IMR-90 (cell line): Measurements from ENCODE around the gene PTPRN2. TPM values are rescaled to one million over a fixed set of nuclear protein-coding genes. Genes with fewer than 3 reads are reported as not detected.

ENCODE experiments used
- ATAC-seq: fragments of 200-7000 bp; cut with Tn5 transposase; 2 replicates; pipeline ENCODE4 v1.9.1; 2020; ENCODE audit warnings: low read depth, mild to moderate bottlenecking, moderate library complexity
- BruUV-seq: library from RNA; stranded (reverse); fragments of 400-500 nt; replicated peaks from 2 replicates; lab custom pipeline; 2021; lab: Mats Ljungman, UMichigan
- CTCF ChIA-PET: fragments of 300-600 bp; formaldehyde crosslinking; extraction: SDS; loops from one replicate; lab custom pipeline; 2021; ENCODE audit warnings: antibody characterized with exemption; lab: Yijun Ruan, JAX
- POLR2A ChIA-PET: fragments of 300-600 bp; sonication (Branson Sonifier 250); formaldehyde crosslinking; loops from one replicate; lab custom pipeline; 2022; ENCODE audit warnings: antibody characterized with exemption; ENCODE audit not compliant: unreplicated experiment; lab: Charles Lee
- DNase-seq: peaks from one replicate; pipeline ENCODE4 v3.0.0; 2013
- H2AFZ ChIP-seq: replicated peaks from 2 replicates; pipeline ENCODE3; 2013; ENCODE audit warnings: low read length, mild to moderate bottlenecking; ENCODE audit not compliant: poor library complexity
- H2AK5ac ChIP-seq: 2 replicates; pipeline ENCODE4 v1.6.1; 2013; ENCODE audit warnings: low read depth, low read length, inconsistent platforms
- H2AK9ac ChIP-seq: replicated peaks from 2 replicates; pipeline ENCODE3; 2013; ENCODE audit warnings: mild to moderate bottlenecking, low read depth, low read length, moderate library complexity; ENCODE audit not compliant: poor library complexity
- H2BK120ac ChIP-seq: 2 replicates; pipeline ENCODE4 v1.6.1; 2013; ENCODE audit warnings: low read depth, low read length, inconsistent platforms
- H2BK15ac ChIP-seq: 3 replicates; pipeline ENCODE4 v1.6.1; 2013; ENCODE audit warnings: low read depth, low read length, inconsistent platforms
- H2BK20ac ChIP-seq: 2 replicates; pipeline ENCODE4 v1.6.1; 2013; ENCODE audit warnings: low read depth, mild to moderate bottlenecking, inconsistent platforms, low read length, moderate library complexity
- H2BK5ac ChIP-seq: 2 replicates; pipeline ENCODE4 v1.6.1; 2013; ENCODE audit warnings: mild to moderate bottlenecking, low read depth, low read length, inconsistent platforms; ENCODE audit not compliant: poor library complexity, severe bottlenecking
- H3K14ac ChIP-seq: replicated peaks from 2 replicates; pipeline ENCODE4 v1.6.1; 2013; ENCODE audit warnings: low read depth, low read length, inconsistent platforms
- H3K18ac ChIP-seq: 2 replicates; pipeline ENCODE4 v1.6.1; 2013; ENCODE audit warnings: low read depth, low read length, control low read depth
- H3K23ac ChIP-seq: 2 replicates; pipeline ENCODE4 v1.6.1; 2013; ENCODE audit warnings: low read depth, low read length, inconsistent platforms
- H3K27ac ChIP-seq: 2 replicates; pipeline ENCODE4 v1.5.1; 2013; ENCODE audit warnings: mild to moderate bottlenecking, control low read depth, low read length; ENCODE audit not compliant: insufficient read depth
- H3K27me3 ChIP-seq: 2 replicates; pipeline ENCODE4 v1.6.1; 2013; ENCODE audit warnings: low read length; ENCODE audit not compliant: control insufficient read depth, insufficient read depth
- H3K36me3 ChIP-seq: 2 replicates; pipeline ENCODE4 v1.6.1; 2013; ENCODE audit warnings: low read length, mixed read lengths; ENCODE audit not compliant: control insufficient read depth, insufficient read depth
- H3K4ac ChIP-seq: 2 replicates; pipeline ENCODE4 v1.6.1; 2013; ENCODE audit warnings: low read depth, low read length, inconsistent platforms
- H3K4me1 ChIP-seq: 2 replicates; pipeline ENCODE4 v1.6.1; 2013; ENCODE audit warnings: low read length, mixed read lengths; ENCODE audit not compliant: control insufficient read depth, insufficient read depth
- H3K4me2 ChIP-seq: 2 replicates; pipeline ENCODE4 v1.6.1; 2013; ENCODE audit warnings: low read depth, mild to moderate bottlenecking, control low read depth, low read length, moderate library complexity
- H3K4me3 ChIP-seq: 2 replicates; pipeline ENCODE4 v1.5.1; 2013; ENCODE audit warnings: low read depth, mild to moderate bottlenecking, control low read depth, low read length, moderate library complexity; ENCODE audit not compliant: insufficient read depth
- H3K56ac ChIP-seq: 2 replicates; pipeline ENCODE4 v1.6.1; 2013; ENCODE audit warnings: low read length, inconsistent platforms; ENCODE audit not compliant: insufficient read depth; ENCODE audit errors: extremely low read depth
- H3K79me1 ChIP-seq, 2 experiments: 2 replicates each; pipeline ENCODE4 v1.6.1; 2013; ENCODE audit warnings: low read length in 2 of 2, inconsistent platforms in 1 of 2, low read depth in 1 of 2
- H3K9ac ChIP-seq: 2 replicates; pipeline ENCODE4 v1.6.1; 2013; ENCODE audit warnings: low read depth, low read length, control low read depth
- H3K9me1 ChIP-seq: 2 replicates; pipeline ENCODE4 v1.6.1; 2013; ENCODE audit warnings: low read length, inconsistent platforms; ENCODE audit not compliant: insufficient read depth
- H3K9me3 ChIP-seq: 2 replicates; pipeline ENCODE4 v1.6.1; 2013; ENCODE audit warnings: low read length; ENCODE audit not compliant: control insufficient read depth, insufficient read depth
- H4K20me1 ChIP-seq: 2 replicates; pipeline ENCODE4 v1.6.1; 2013; ENCODE audit warnings: low read length, inconsistent platforms; ENCODE audit not compliant: insufficient read depth
- H4K5ac ChIP-seq: 2 replicates; pipeline ENCODE4 v1.6.1; 2013; ENCODE audit warnings: mild to moderate bottlenecking, low read depth, low read length, control low read depth
- H4K8ac ChIP-seq, 2 experiments: 2 replicates each; pipeline ENCODE4 v1.6.1; 2013; ENCODE audit warnings: low read depth in 2 of 2, low read length in 2 of 2, control low read depth in 1 of 2, inconsistent platforms in 1 of 2
- H4K91ac ChIP-seq: 2 replicates; pipeline ENCODE4 v1.6.1; 2013; ENCODE audit warnings: low read depth, low read length, inconsistent platforms; ENCODE audit not compliant: insufficient read depth
- BHLHE40 ChIP-seq: fragments of 150-350 bp; IDR thresholded peaks from 2 replicates; pipeline ENCODE4 v1.6.1; 2016; ENCODE audit warnings: mild to moderate bottlenecking, low read depth, low read length
- FOS ChIP-seq: fragments of 150-350 bp; IDR thresholded peaks from 2 replicates; pipeline ENCODE4 v1.6.1; 2016; ENCODE audit warnings: low read depth, low read length
- RCOR1 ChIP-seq: IDR thresholded peaks from 2 replicates; pipeline ENCODE4 v1.6.1; 2012; ENCODE audit warnings: mild to moderate bottlenecking, low read length, improper control_type of control experiment; ENCODE audit not compliant: insufficient replicate concordance
- SMC3 ChIP-seq: fragments of 150-350 bp; IDR thresholded peaks from 2 replicates; pipeline ENCODE4 v1.6.1; 2016; ENCODE audit warnings: low read depth, mild to moderate bottlenecking, antibody characterized with exemption, low read length, moderate library complexity
- WGBS, 2 experiments: methylation state at CpG; one replicate each; pipeline versions ENCODE4 v1.1.5 to v1.1.7; 2013; ENCODE audit warnings: missing lambda C conversion rate in 2 of 2; ENCODE audit not compliant: insufficient read length in 1 of 2; ENCODE audit errors: extremely low coverage in 2 of 2; 5-methylcytosine and 5-hydroxymethylcytosine counted together
- dilution Hi-C: fragments of 300-500 bp; cut with HindIII; formaldehyde crosslinking; loops from one replicate; pipeline ENCODE4 v1.14.3; 2018; ENCODE audit warnings: low sequenced_read_pairs; ENCODE audit not compliant: unreplicated experiment
- in situ Hi-C: fragments of 300-500 bp; cut with MboI; formaldehyde crosslinking; loops from 3 replicates; pipeline ENCODE4 v1.14.3; 2019; ENCODE audit warnings: low sequenced_read_pairs, inconsistent platforms, mixed read lengths
- intact Hi-C: fragments of 100-400 bp; cut with micrococcal nuclease; formaldehyde crosslinking; loops from 2 replicates; pipeline ENCODE4 v1.10.0; 2022
- polyA plus RNA-seq, 3 experiments: library from polyadenylated mRNA; depleted of rRNA; stranded (reverse); fragments of >200 nt; gene quantifications; 2 replicates each; pipeline ENCODE4 v1.2.3, GENCODE V29; 2012; ENCODE audit warnings: low replicate concordance in 1 of 3
- total RNA-seq: library from RNA; depleted of rRNA; stranded (reverse); fragments of >200 nt; gene quantifications from 2 replicates; pipeline ENCODE4 v1.2.3, GENCODE V29; 2012

PTPRN2 gene
- total and polyA plus RNA-seq, 2 of the 4 experiments (the other 2 are of a cell fraction) = 0.03 TPM; not detected in 1

DNA sequence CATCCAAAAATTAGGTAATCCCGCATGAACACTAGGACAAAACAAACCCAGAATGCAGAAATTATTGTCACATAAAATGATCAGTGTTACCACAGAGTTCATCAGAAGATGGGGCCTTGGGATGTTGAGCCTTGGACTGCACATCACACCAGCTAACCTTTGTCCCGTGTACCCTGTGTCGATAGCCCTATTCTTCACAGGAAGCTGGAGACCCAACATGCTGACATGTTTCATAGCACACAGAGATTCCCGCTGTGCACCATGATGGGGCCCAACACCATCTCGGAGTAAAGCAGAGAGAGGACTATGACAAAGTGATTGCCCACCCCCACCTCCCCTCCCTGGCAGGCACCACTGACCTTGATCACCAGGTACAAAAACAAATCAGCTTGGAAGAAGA lies 4.5 kb downstream of the PTPRN2 start:
- Histone ChIP-seq H3K23ac (no peak overlapping the region), H4K8ac (no peak overlapping the region), H2AK9ac (no peak overlapping the region), H3K27me3 (peaks cover 20% of the 10 kb centered on the region), H2BK20ac (no peak overlapping the region), H4K5ac (no peak overlapping the region), H2BK15ac (no peak overlapping the region), H2AFZ (no peak overlapping the region), H2BK120ac (no peak overlapping the region), H3K56ac (no peak overlapping the region), H3K9ac (no peak overlapping the region), H3K9me1 (no peaks in the 10 kb centered on the region), H2AK5ac (no peak overlapping the region), H3K36me3 (no peaks in the 10 kb centered on the region), H3K18ac (no peak overlapping the region), H4K91ac (no peak overlapping the region), H3K14ac (no peak overlapping the region), H4K20me1 (no peaks in the 10 kb centered on the region), H3K4me1 (no peaks in the 10 kb centered on the region; the same call in 1 of the 2 replicates), H3K4me3 (no peak overlapping the region), H3K4me2 (no peak overlapping the region), H3K79me1 (no peaks in the 10 kb centered on the region), H3K9me3 (peaks cover 5% of the 10 kb centered on the region), H3K27ac (no peak overlapping the region), H2BK5ac (no peak overlapping the region), H3K4ac (no peak overlapping the region)
- BruUV-seq = no TSS peak
- dilution Hi-C loops = no loop called here
- no peak for DNase-seq
- intact Hi-C loops = no loop called here
- no peak for ATAC-seq
- ChIA-PET CTCF (no interaction called here), POLR2A (no interaction called here)
- in situ Hi-C loops = no loop called here
- WGBS, 2 experiments = 83% methylated on average over 1 of the region's 5 CpGs; no CpG with 5 or more reads in 1 of the 2 experiments
- TF ChIP-seq SMC3 (no peak), FOS (no peak), RCOR1 (no peak), BHLHE40 (no peak)
